ENCODE data around the gene SCAMP2. TPM values are rescaled to one million over a fixed set of nuclear protein-coding genes. Genes with fewer than 3 reads are reported as not detected.
A peak's percentile ranks its signal among the peaks of the same experiment; 100 is the strongest.

The SCAMP2 gene
- total RNA-seq, 1 experiment from 2014 or later = 97.4 TPM

- DNase-seq = peak in 1 of 2 experiments; percentile 36
- POLR2A ChIA-PET = interaction anchor here (0.5 kb wide), 1 partner anchor 23 kb away, joined by 21 read pairs; no protein-coding TSS in a partner anchor
- Mint-ChIP-seq H3K4me3 (ENCODE audit: unreplicated experiment) (no peak overlapping the region), H3K36me3 (ENCODE audit: insufficient read depth, unreplicated experiment) (peaks cover 21% of the 10 kb centered on the region), H3K4me1 (ENCODE audit: low read depth, unreplicated experiment) (peaks cover 6% of the 10 kb centered on the region), H3K27ac (ENCODE audit: unreplicated experiment) (no peak overlapping the region), H3K27me3 (ENCODE audit: insufficient read depth, unreplicated experiment) (no peaks in the 10 kb centered on the region), H3K9me3 (ENCODE audit: unreplicated experiment) (no peaks in the 10 kb centered on the region)
- Histone ChIP-seq H3K27me3 (replicated peaks; ENCODE audit: control insufficient read depth, insufficient read depth, low read length) (no peaks in the 10 kb centered on the region), H3K9me3 (no peaks in the 10 kb centered on the region), H3K4me3 (ENCODE audit: low read depth, low read length) (no peak overlapping the region), H3K4me1 (peaks cover 13% of the 10 kb centered on the region), H3K36me3 (ENCODE audit: control insufficient read depth, insufficient read depth, low read length) (no peaks in the 10 kb centered on the region)
- no TSS peak for BruUV-seq (replicated peaks)
- TF ChIP-seq CTCF (IDR thresholded peaks at IDR 0.05; ENCODE audit: insufficient read depth in 1 of 2, low read depth in 1 of 2, low read length in 1 of 2, severe bottlenecking in 1 of 2, unreplicated experiment in 1 of 2) = peak in 1 of 2 experiments; percentile 28
- intact Hi-C loops (cut with micrococcal nuclease; ENCODE audit: unreplicated experiment) = loop anchor here (5.0 kb wide), 1 partner anchor 113 kb away; no protein-coding TSS in a partner anchor
- CTCF ChIA-PET = interaction anchor here (0.6 to 1.6 kb wide), 4 partner anchors 13 to 69 kb away, joined by 3 to 6 read pairs (median 5); partner anchors contain the start of gene CPLX3
These were observed 33.4 kb downstream of the SCAMP2 start for GRCh38 chr15:74839526-74840395.

- intact Hi-C loops (cut with micrococcal nuclease; ENCODE audit: unreplicated experiment) = no loop called here
- Mint-ChIP-seq H3K4me1 (ENCODE audit: low read depth, unreplicated experiment) (peaks cover 6% of the 10 kb centered on the region), H3K27ac (ENCODE audit: unreplicated experiment) (no peak overlapping the region), H3K36me3 (ENCODE audit: insufficient read depth, unreplicated experiment) (peaks cover 21% of the 10 kb centered on the region), H3K27me3 (ENCODE audit: insufficient read depth, unreplicated experiment) (no peaks in the 10 kb centered on the region), H3K9me3 (ENCODE audit: unreplicated experiment) (no peaks in the 10 kb centered on the region), H3K4me3 (ENCODE audit: unreplicated experiment) (no peak overlapping the region)
- peaks cover 9% of the 10 kb centered on the region for H3K4me1 ChIP-seq
- H3K4me3 ChIP-seq (ENCODE audit: low read depth, low read length) = no peak overlapping the region
- BruUV-seq (replicated peaks) = no TSS peak
- no peak for TF ChIP-seq CTCF (IDR thresholded peaks at IDR 0.05; ENCODE audit: insufficient read depth in 1 of 2, low read depth in 1 of 2, low read length in 1 of 2, severe bottlenecking in 1 of 2, unreplicated experiment in 1 of 2)
- POLR2A ChIA-PET = interaction anchor here (0.6 kb wide), 1 partner anchor 25 kb away, joined by 6 read pairs; no protein-coding TSS in a partner anchor
- H3K27me3 ChIP-seq (replicated peaks; ENCODE audit: control insufficient read depth, insufficient read depth, low read length) = no peaks in the 10 kb centered on the region
- H3K9me3 ChIP-seq = no peaks in the 10 kb centered on the region
- no peak for DNase-seq
- CTCF ChIA-PET = interaction anchor here (0.6 to 1.6 kb wide), 3 partner anchors 63 to 388 kb away, joined by 4 to 6 read pairs (median 5); no protein-coding TSS in a partner anchor
- no peaks in the 10 kb centered on the region for H3K36me3 ChIP-seq (ENCODE audit: control insufficient read depth, insufficient read depth, low read length)
These were observed 34.2 kb downstream of the SCAMP2 start for GRCh38 chr15:74838746-74839525.

GRCh38 chr15:74838137-74838516, 35.0 kb downstream of the SCAMP2 start:
- Mint-ChIP-seq H3K27ac (ENCODE audit: unreplicated experiment) (no peak overlapping the region), H3K4me1 (ENCODE audit: low read depth, unreplicated experiment) (no peaks in the 10 kb centered on the region), H3K36me3 (ENCODE audit: insufficient read depth, unreplicated experiment) (peaks cover 16% of the 10 kb centered on the region), H3K9me3 (ENCODE audit: unreplicated experiment) (no peaks in the 10 kb centered on the region), H3K4me3 (ENCODE audit: unreplicated experiment) (no peak overlapping the region), H3K27me3 (ENCODE audit: insufficient read depth, unreplicated experiment) (no peaks in the 10 kb centered on the region)
- no peak for DNase-seq
- CTCF ChIA-PET = no interaction called here
- no peak for TF ChIP-seq CTCF (IDR thresholded peaks at IDR 0.05; ENCODE audit: insufficient read depth in 1 of 2, low read depth in 1 of 2, low read length in 1 of 2, severe bottlenecking in 1 of 2, unreplicated experiment in 1 of 2)
- Histone ChIP-seq H3K36me3 (ENCODE audit: control insufficient read depth, insufficient read depth, low read length) (no peaks in the 10 kb centered on the region), H3K9me3 (no peaks in the 10 kb centered on the region), H3K4me1 (0 out of 2 replicates have a peak, but pooled peaks cover 3% of the 10 kb centered on the region), H3K27me3 (replicated peaks; ENCODE audit: control insufficient read depth, insufficient read depth, low read length) (no peaks in the 10 kb centered on the region), H3K4me3 (ENCODE audit: low read depth, low read length) (no peak overlapping the region)
- BruUV-seq (replicated peaks) = no TSS peak
- POLR2A ChIA-PET = interaction anchor here (0.6 kb wide), 1 partner anchor 24 kb away, joined by 6 read pairs; no protein-coding TSS in a partner anchor
- intact Hi-C loops (cut with micrococcal nuclease; ENCODE audit: unreplicated experiment) = no loop called here
